Fibroblast of skin of back (primary cell): ENCODE measurements around the gene TTLL12.

Experiments used
- DNase-seq: peaks from one replicate; pipeline ENCODE4 v3.0.0-alpha.2; 2013

TTLL12 gene

GRCh38 chr22:43199541-43199940, 12.6 kb upstream of the TTLL12 start:
- DNase-seq = no peak

GRCh38 chr22:43198936-43199335, 12.0 kb upstream of the TTLL12 start:
- DNase-seq = peak; percentile 35

- DNase-seq = no peak
These were observed 11.2 kb upstream of the TTLL12 start for GRCh38 chr22:43198126-43198525.

- peak; percentile 68 for DNase-seq
These were observed 10.5 kb upstream of the TTLL12 start for GRCh38 chr22:43197271-43197941.

DNA sequence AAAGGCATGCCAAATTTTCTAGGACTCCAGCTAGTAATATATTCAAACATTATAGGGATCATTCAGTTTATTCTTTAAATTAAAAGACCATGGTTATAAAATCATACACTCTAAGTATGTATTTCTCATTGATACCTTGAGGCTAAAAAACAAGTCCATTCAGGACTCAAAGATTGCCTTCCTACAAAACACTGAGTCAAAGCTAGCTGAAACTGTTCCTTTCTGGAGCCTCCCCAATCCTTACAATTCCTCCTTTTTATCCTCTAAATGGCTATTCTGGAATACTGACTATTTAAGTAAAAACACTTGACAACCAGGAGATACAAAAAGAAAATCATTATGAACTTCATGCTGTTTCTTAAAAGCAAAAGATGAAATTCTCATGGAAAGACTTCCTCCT, 4.9 kb upstream of the TTLL12 start:
- DNase-seq = no peak

DNA sequence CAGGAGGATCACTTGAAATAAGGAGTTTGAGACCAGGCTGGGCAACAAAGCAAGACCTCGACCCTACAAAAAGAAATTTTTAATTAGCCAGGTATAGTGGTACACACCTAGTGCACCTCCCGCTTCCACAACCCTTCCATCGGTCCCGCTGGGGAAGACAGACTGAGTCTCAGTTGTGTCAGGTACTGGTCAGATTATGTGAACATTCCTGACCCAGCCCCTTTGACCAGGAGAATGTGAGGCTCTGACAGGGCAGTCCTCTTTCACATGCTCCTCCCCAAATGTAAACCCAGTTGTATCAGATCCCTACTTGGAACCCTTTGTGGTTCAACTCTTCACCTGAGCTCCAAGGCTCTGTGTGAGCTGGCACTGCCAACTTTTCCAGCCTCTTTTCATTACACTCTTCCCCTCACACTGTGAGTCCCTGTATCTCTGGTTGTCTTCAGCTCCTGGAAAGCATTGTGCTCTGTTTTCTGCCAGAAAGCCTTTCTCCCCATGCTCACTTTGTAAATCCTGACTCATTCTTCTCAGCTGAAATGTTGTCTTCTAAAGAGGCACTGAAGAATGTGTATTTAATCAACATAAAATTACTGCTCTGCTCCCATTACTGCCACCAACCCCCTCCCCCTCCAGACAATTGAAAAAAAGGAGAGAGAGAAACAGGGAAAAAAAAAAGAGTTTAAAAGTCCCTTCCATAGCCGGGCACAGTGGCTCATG, 2.1 kb upstream of the TTLL12 start:
- DNase-seq = no peak

DNA sequence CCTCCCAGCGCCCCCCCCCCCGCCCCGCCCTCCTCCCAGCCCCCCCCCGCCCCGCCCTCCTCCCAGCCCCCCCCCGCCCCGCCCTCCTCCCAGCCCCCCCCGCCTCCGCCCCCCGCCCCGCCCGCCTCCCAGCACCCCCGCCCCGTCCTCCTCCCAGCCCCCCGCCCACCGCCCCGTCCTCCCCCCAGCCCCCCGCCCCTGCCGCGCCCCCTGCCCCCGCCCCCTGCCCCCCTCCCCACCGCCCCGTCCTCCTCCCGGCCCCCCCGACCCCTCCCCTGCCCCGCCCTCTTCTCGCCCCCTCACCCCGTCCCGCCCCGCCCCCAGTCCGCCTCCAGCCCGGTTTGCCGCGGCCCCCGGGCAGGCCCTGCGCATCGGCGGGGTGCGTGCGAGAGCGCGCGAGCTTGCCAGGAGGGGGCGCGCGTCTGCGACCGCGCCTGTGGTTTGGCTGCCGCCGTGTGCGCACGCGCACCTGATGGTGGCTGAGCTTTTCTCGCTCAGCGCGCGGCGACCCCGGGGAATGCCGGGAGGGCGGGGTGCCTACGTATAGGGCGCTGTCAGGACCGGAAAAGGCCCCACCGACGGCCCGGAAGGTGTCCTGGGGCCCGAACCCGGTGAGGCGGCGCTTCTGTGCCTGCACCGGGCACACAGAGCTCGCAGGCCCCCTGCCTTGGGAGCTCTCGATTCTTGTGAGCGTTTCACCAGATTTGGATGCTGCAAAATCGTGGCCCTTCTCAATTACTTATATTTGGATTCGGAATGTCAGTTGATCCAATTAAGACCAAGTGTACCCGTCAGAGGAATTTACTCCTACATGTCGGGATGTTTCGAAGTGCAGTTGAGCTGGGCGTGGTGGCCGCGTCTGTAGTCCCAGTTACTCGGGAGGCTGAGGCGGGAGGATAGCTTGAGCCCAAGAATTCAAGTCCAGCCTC, 501 bp upstream of the TTLL12 start:
- peak; percentile 92 for DNase-seq

- peak; percentile 41 for DNase-seq
These were observed 1.1 kb downstream of the TTLL12 start for GRCh38 chr22:43185860-43186261.

DNA sequence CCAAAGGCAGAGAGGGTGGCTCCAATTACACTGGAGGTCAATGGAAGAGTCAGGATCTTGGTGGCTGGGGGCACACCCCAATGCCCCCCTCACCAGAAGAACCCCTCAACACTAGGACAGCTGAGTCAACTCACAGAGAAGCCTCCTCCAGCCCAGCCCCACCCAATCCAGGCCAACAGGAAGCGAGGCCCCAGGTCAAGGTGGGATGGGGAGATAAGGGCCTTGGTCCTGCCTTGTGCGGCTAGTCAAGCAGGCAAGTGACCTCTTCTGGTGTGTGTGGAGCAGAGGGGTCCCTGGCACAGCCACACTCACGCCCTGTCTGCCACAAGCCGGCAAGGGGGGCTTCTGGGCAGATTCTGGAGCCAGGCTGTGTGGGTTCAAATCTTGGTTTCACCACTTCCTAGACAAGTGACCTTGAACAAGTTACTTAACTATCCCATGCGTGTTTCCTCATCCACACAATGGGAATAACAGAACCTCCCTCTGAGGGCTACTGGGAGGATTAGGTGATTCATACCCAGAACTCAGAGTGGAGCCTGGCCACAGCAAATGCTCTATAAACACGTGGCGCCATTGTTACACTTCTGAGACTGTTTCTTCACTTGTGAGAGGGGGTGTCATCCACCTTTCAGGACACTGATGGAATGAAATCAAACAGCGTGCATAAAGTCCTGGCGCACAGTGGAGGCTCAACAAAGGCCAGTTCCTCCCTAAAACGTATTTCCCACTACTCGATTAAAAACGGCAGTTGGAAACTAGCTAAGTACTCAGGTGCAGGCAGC, 3.2 kb downstream of the TTLL12 start:
- DNase-seq = peak; percentile 24

DNA sequence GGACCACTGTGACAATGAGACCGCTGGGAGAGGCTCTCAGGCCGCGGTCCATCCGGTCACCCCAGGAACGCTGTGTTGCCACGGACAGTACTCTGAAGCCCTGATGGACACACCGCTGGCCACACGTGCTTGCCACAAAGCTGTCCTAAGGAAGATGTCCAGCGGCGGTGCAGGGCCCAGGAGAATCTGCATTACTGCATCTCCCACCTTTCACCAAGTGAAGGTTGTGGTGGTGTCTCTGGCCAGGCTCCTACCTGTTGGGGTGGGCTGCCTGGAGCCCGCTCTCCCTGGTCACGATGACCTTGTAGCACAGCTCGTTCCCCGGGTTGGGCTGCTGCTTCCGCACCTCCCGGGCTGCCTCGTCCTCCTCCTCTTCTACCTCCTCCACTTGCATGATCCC, 4.2 kb downstream of the TTLL12 start:
- no peak for DNase-seq

GRCh38 chr22:43182118-43182517, 4.8 kb downstream of the TTLL12 start:
- DNase-seq = no peak

DNA sequence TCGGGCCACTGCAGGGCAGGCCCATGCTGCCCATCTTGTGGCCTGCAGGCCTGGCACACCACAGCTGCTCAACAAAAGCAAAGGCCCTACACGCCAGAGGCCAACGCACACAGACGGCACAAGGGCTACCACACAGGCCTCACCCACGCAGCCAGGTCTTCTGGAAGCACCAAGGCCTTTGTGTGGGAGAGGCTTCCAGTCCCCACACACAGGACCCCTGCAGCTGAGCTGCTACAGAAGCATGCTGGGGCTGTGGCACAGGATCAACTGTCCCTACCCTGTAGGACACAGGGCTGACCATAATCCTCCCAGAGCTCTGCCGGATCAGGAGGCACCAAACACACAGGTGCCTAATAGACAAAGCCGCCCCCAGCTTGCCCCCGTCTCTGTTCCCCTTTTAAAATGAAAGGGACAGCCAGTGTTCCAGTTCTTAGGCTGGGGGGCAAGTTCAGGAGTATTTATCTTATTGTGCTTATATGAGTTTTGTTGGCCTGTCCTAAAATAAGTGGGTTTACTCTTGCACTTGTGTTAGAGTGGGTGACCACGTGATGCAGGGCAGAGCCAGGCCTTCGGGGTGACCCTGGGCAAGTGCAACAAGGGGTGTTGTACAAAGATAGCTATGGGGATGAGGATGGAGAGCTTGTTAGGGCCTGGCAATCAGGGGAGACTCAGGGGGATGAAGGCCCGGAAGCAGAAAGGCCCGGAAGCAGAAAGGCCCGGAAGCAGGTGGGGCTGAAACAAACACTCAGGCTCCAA, 5.4 kb downstream of the TTLL12 start:
- DNase-seq = no peak

- no peak for DNase-seq
These were observed 6.3 kb downstream of the TTLL12 start for GRCh38 chr22:43180670-43181069.

GRCh38 chr22:43179911-43180195, 7.1 kb downstream of the TTLL12 start:
- DNase-seq = no peak

- no peak for DNase-seq
These were observed 7.6 kb downstream of the TTLL12 start for GRCh38 chr22:43179146-43179910.

GRCh38 chr22:43177479-43177878, 9.5 kb downstream of the TTLL12 start:
- DNase-seq = no peak

- no peak for DNase-seq
These were observed 10.8 kb downstream of the TTLL12 start for GRCh38 chr22:43176090-43176489.

- no peak for DNase-seq
These were observed 11.9 kb downstream of the TTLL12 start for GRCh38 chr22:43174941-43175531.

GRCh38 chr22:43173976-43174720, 12.8 kb downstream of the TTLL12 start:
- no peak for DNase-seq

GRCh38 chr22:43173566-43173965, 13.4 kb downstream of the TTLL12 start:
- DNase-seq = no peak
